IPS-18c (cell line): Measurements from ENCODE around the gene GPC5.

Experiments used
- H3K4me3 ChIP-seq: 2 replicates; pipeline ENCODE4 v1.7.0; 2013; ENCODE audit warnings: low read depth, mild to moderate bottlenecking, low read length, moderate library complexity; ENCODE audit not compliant: insufficient read depth
- H3K9me3 ChIP-seq: one replicate; pipeline ENCODE4 v1.6.1; 2013; ENCODE audit warnings: mild to moderate bottlenecking, low read length, moderate library complexity; ENCODE audit not compliant: control insufficient read depth, insufficient read depth

GPC5 gene

DNA sequence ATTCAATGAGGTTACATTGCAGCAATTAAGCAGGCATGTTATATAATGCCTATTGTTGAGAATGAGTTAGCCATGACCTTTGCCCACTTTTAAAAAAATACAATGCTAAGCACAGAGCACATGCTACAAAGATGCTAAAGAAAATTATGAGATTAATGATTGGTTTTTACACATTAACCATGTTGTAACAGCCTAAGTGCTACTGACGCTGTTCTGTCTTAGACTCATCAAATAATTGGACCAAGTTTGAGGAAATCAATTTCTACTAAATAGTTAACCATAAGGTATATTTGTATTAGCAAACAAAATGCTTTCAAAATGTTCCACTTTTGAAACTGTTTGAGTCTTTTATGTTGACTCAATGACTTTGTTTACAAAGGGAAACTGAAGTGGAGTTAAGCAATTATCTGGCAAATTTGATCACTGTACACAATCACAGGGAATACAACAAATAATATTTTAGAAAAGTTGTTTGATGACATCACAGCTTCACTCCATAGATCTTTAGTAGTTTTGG is 36.6 kb upstream of the GPC5 start:
- no peak overlapping the region for H3K4me3 ChIP-seq
- H3K9me3 ChIP-seq: no peaks in the 10 kb centered on the region

GRCh38 chr13:91362908-91363307 is 35.5 kb upstream of the GPC5 start:
- no peak overlapping the region for H3K4me3 ChIP-seq

GRCh38 chr13:91368101-91368500 is 30.3 kb upstream of the GPC5 start:
- Histone ChIP-seq H3K4me3 (no peak overlapping the region), H3K9me3 (no peaks in the 10 kb centered on the region)

More at GRCh38 chr13:91362908-91363307, 35.5 kb upstream of the GPC5 start:
- no peaks in the 10 kb centered on the region for H3K9me3 ChIP-seq

- Histone ChIP-seq H3K4me3 (no peak overlapping the region), H3K9me3 (no peaks in the 10 kb centered on the region)
These were observed 29.6 kb upstream of the GPC5 start for GRCh38 chr13:91368676-91369440.

- no peaks in the 10 kb centered on the region for H3K9me3 ChIP-seq
These were observed 29.0 kb upstream of the GPC5 start for GRCh38 chr13:91369441-91369831.

DNA sequence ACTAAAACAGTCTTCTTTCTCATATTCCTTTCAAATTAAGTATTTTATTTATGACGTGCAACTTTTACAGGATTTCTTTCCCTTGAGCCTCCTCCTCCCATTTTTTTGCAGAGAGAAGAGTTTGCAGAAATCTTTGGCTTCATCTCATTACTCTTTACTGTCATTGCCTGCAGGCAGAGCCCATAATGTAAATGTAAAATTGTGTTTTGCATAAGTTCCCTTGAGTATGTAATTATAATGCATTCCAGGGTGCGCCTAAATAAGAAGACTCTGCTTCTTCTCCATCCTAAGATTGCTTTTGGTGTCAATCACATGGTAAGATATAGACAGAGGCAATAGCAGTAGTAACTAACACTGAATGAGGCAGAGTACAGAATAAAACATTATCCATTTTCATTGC is 27.9 kb upstream of the GPC5 start:
- no peaks in the 10 kb centered on the region for H3K9me3 ChIP-seq
- no peak overlapping the region for H3K4me3 ChIP-seq

More at GRCh38 chr13:91369441-91369831, 29.0 kb upstream of the GPC5 start:
- H3K4me3 ChIP-seq: no peak overlapping the region

- H3K4me3 ChIP-seq: no peak overlapping the region
- H3K9me3 ChIP-seq: no peaks in the 10 kb centered on the region
These were observed 25.5 kb upstream of the GPC5 start for GRCh38 chr13:91372911-91373310.

DNA sequence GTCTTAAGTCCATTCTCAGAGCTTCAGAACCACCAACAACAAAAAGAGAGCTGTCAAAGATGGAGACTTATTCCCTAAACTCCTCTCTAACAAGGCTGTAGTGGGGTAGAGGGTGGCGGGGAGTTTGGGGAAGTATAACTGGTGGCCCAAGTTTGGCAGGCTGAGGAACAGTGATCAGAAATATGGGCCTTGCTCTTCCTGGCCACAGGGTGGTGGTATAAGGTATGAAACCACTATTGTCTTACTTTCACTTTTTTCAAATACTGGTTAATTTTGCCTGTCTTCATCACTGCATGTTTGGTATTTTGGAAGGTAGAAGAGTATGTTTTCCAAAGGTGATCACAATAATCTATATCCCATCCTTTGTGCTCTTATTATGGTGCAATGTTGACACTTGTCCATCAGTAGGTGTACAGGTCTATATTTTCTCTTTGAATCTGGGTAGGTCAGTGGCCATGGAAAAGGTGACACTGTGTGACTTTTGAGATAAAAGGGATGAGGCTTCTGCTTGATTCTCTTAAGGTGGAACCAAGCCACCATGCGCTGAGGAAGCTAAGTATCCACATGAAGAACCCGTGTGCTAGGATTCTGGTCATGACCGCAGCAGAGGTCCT is 23.2 kb upstream of the GPC5 start:
- no peak overlapping the region for H3K4me3 ChIP-seq

GRCh38 chr13:91381371-91381770 is 17.1 kb upstream of the GPC5 start:
- H3K9me3 ChIP-seq: no peaks in the 10 kb centered on the region
- H3K4me3 ChIP-seq: no peak overlapping the region

More for the DNA sequence above, 23.2 kb upstream of the GPC5 start:
- H3K9me3 ChIP-seq: no peaks in the 10 kb centered on the region

- H3K9me3 ChIP-seq: no peaks in the 10 kb centered on the region
These were observed 14.6 kb upstream of the GPC5 start for GRCh38 chr13:91383836-91384235.

GRCh38 chr13:91384896-91385295 is 13.5 kb upstream of the GPC5 start:
- H3K9me3 ChIP-seq: no peaks in the 10 kb centered on the region
- H3K4me3 ChIP-seq: no peak overlapping the region

More at GRCh38 chr13:91383836-91384235, 14.6 kb upstream of the GPC5 start:
- no peak overlapping the region for H3K4me3 ChIP-seq

DNA sequence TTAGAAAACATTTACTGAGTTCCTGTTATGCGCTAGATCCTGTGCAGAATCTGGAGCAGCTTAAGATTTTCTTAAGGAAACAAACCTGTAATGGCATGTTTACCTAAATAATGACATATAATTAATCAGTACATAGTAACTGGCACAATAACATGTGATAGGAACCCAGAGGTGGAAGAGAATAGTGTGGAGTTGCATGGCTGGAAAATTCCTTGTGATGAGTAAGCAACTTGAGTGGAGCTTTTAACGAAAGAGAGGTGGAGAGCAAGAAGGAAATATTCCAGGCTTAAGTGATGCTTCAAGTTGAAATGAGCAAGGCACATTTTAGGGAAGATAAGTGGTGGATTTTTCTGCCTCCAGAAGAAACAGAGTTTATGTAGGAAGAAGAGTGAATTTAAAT is 9.2 kb upstream of the GPC5 start:
- no peak overlapping the region for H3K4me3 ChIP-seq

DNA sequence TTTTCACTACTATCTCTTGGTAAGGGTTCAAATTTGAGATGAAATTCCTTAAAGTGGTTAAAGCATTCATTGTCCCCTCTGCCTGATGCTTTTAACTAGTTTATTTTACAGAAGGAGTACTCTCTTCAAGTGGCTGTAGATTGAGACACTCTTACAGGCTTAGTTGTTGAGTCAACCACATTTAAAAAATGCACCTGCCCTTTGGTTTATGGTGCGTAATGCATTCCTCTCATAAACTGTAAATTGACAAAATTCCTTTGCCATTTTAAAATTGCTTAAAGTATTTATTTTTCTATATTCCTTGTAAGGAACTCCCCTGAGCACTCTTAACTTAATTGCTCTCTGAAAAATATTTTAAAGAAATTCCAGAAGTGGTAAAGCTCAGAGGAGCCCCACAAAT is 826 bp upstream of the GPC5 start:
- H3K9me3 ChIP-seq: no peaks in the 10 kb centered on the region

More for the DNA sequence above, 9.2 kb upstream of the GPC5 start:
- no peaks in the 10 kb centered on the region for H3K9me3 ChIP-seq

DNA sequence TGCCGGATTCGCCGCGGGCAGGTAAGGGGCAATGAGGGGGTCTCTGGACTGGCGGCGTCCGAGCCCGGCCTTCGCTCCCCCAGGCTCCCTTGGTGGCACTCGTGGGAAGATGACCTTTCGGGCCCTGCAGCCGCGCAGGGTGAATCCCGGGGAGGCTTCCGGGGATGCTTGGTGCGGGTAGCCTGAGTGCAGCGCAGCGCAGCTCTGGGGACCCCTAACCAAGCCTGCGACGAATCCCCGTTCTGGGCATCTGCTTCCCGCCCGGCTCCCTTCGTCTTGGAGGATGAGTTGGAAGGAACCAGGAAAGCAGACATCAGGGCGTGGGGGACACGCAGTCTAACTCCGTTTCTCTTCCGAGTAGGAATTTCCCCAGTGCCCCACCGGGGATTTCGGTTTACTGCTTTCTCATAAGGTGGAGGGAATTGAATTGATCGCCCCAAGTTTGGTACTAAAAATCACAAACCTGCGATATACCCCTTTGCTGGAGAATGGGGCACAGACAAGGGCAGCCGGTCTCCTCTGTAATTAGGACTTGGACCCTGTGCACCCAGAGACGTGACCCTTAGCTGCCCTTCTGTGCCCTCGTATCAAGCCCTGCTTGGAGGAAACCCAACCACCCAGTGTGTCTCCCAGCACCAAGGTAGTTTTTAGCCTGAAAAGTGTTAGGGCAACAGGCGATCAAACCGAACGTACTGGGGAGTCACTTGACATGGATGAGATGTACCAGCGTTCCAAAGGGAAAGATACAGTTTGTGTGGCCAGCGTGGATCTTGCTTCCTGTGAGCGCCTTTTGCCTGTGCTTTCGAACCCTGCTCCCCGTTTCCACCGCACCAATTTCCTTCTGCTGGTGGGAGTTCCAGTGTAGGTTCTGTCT is 1.0 kb downstream of the GPC5 start:
- Histone ChIP-seq H3K4me3 (peak overlapping the region; percentile 76), H3K9me3 (no peaks in the 10 kb centered on the region)

More for the DNA sequence above, 826 bp upstream of the GPC5 start:
- no peak overlapping the region for H3K4me3 ChIP-seq

DNA sequence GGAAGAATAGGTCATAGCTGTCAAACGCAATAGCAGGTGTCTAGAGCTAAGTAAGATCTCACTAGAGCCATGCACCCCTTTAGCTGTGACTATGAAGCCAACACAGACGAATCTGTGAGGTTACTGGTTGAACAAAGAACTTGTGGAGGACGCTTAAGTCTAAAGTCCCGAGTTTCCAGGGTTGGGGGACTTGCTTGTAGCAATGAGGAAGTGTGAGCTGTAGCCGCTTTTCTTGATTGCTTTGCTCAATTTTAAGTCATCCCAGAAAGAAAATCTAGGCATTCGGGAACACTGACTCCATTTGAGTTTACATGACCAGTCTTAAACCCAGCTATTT is 1.6 kb downstream of the GPC5 start:
- Histone ChIP-seq H3K9me3 (no peaks in the 10 kb centered on the region), H3K4me3 (no peak overlapping the region)

GRCh38 chr13:91400671-91401070 is 2.2 kb downstream of the GPC5 start:
- Histone ChIP-seq H3K4me3 (no peak overlapping the region), H3K9me3 (no peaks in the 10 kb centered on the region)

GRCh38 chr13:91401920-91402319 is 3.5 kb downstream of the GPC5 start:
- no peak overlapping the region for H3K4me3 ChIP-seq

DNA sequence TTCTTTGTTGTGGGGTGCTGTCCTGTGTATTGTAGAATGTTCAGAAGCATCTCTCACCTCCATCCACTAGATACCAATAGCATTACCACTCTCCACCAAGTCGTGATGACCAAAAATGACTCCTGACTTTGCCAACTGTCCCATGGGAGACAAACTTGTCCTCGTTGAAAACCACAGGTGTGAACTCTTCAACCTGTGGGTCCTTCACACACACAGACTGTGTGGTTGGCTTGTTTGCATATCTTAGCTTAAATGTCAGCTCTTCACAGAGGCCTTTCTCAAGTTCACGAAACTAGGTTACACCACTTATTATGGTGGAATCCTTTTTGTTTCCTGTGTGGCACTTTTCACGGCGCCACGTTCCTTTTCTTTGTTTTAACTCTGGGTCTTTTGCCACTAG is 6.8 kb downstream of the GPC5 start:
- Histone ChIP-seq H3K9me3 (no peaks in the 10 kb centered on the region), H3K4me3 (no peak overlapping the region)

More at GRCh38 chr13:91401920-91402319, 3.5 kb downstream of the GPC5 start:
- H3K9me3 ChIP-seq: no peaks in the 10 kb centered on the region
